Amniotic stem cell (primary cell): Measurements from ENCODE around the gene DDX56.

ENCODE experiments used
- DNase-seq: peaks from one replicate; lab custom pipeline; 2025; lab: John Stamatoyannopoulos, UW

Gene DDX56

GRCh38 chr7:44534501-44534900 lies 39.2 kb downstream of the DDX56 start:
- DNase-seq, result no peak

DNA sequence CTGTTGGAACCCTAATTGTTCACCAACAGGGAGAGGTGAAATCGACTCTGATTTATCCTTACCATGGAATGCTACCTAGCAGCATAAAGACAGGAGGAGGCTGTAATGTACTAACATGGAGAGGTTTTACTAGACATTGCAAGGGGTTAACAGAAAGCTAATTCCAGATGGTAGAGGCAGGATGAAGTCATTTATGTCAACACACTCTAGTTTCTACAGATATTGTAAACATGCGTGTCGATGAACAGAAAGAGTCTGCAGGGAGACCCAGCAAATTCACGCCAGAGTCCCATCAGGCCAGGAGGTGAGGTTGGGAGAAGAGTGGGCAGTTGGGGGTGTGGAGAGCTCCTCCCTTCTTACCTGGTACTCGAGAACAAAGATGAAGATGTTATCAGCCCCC lies 39.6 kb downstream of the DDX56 start:
- no peak for DNase-seq

DNA sequence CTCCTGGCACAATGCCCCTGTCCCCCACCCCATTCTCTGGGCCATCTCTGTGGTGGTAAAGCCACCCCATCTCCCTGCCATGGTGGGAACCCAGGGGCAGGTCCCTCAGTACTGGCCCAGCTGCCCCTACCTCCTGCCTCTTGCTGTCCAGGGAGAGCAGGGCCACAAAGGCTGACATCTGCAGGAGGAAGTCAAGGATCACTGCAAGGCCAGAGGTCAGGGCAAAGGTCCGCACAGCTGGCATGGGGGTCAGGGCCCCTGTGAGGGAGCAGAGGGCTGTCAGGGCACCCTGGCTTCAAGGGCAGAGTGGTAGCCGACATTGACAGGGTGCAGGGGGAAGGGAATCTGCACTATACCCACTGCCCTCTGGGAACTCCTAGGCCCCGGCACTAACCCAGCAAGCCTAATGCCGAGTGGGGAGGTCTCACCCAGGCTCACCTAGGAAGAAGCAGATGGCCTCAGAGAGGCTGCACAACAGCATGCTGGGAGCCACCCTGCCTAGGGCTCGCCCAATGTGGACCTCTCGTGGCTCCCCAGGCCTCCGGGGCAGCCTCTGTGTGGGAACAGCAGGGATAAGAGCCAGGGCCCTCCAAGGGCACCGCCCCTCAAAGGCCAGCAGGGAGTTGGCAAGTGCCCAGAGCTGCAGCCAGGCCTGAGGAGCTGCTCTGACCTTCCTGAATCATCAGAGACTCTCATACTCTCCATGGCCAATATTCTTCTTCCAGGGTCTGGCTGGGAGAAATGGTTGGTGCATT lies 40.2 kb downstream of the DDX56 start:
- no peak for DNase-seq

DNA sequence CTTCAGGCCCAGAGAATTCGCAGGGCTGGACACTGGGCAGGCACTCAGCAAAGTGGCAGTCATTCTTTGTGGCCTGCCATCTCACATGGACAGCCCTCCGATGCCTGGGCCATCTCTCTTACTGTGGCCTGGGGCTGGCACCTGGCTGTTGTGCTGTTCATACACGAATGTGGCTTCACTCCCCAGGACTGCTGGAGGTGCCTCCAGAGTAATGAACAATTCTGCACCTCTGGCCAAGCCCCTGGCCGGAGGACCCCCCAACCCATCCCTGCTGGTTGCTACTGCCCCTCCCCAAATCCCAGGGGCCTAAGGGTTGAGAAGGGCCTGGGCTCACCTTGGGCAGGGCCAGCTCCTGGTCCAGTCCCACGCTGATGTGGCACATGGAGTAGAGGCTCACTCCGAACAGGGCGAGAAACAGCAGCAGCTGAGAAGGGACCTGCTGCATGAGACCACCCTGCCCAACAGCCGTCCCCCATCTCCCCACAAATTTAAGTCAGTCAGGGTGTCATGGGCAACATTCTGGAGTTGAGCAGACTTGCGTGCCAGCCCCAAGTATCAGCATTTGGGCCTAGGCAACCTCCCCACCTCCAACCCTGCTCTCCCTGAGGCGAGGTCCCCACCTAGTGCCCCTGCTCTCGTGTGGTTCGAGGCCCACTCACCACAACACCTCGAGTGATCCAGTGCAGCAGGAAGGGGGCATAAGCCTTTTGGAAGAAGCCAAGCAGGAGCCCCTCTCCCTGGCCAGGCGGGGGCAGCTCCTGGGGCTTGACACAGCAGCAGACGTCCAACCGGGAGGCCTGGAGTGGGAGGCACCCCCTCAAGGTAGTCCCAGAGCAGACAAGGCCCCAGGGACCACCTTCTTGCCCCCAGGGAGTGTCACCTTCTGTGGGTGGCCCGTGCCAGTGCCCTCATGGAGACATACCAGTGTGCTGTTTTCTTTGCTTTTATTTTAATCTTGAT lies 42.0 kb downstream of the DDX56 start:
- no peak for DNase-seq

GRCh38 chr7:44530990-44531389 lies 42.7 kb downstream of the DDX56 start:
- DNase-seq, result no peak

GRCh38 chr7:44524811-44525388 lies 48.8 kb downstream of the DDX56 start:
- DNase-seq, result no peak

DNA sequence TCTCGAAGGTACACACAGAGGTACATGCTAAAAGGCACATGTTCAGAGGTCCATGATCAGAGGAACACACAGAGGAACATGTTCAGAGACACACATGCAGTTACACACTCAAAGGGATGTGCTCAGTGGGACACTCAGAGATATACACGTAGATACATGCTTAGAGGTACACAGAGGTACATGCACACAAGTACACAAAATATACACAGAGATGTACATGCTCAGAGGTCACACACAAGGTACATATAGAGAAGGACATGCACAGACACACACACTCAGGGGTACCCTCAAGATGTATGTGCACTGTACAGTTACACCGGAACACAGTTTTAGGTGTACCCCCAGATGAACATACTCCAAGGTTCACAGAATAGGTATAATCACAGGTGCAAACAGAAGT lies 51.4 kb downstream of the DDX56 start:
- DNase-seq, result no peak

DNA sequence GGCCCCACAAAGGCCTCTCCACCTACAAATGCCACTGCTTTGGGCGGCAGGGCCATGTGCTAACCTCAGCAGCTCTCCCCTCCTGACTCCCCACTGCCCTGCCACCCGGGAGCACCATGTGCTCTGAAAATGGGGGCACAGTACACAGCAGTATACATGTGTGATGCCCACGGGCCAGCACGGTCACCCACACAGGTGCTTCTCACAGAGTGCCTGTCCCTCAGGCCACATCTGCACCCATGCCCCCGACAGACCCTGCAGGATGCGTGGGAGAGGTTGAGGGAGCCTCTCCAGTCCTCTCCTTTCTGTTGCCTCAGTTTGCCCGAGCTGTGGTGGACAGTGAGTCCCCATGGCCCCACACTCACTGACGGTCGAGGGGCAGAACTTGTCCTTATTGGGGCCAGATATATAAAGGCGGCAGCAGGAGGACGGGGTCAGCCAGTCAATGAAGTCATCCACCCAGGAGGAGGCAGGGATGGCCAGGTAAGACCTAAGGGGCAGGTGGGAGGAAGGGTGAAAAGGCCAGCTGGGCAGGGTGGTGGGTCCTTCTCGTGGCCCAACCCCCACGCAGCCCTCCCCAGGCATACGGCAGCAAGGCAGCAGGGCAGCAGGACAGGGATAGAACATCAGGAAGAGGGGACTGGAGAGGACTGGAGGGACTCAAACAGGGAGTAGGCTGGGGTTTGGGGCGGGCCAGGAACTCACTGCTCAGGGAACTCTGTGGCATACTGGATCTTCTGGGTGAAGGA lies 52.2 kb downstream of the DDX56 start:
- no peak for DNase-seq

- no peak for DNase-seq
Observed at GRCh38 chr7:44520574-44520973, 53.1 kb downstream of the DDX56 start.

DNA sequence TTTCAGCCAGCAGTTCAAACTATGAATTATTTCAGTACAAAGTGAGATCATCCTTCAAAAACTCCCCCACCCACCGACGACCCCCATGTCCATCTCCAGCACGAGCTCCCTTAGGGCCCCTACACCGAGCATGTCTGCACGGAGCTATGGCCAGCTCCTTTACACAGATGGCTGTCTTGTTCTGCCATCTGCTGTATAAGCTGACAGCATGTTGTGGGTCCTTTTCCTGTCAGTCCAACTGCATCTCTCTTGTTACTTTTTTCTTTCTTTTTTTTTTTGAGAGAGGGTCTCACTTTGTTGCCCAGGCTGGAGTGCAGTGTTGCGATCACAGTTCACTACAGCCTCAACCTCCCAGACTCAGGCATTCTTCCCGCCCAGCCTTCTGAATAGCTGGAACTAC lies 54.2 kb downstream of the DDX56 start:
- no peak for DNase-seq

- DNase-seq, result no peak
Observed at GRCh38 chr7:44518761-44519160, 54.9 kb downstream of the DDX56 start.

DNA sequence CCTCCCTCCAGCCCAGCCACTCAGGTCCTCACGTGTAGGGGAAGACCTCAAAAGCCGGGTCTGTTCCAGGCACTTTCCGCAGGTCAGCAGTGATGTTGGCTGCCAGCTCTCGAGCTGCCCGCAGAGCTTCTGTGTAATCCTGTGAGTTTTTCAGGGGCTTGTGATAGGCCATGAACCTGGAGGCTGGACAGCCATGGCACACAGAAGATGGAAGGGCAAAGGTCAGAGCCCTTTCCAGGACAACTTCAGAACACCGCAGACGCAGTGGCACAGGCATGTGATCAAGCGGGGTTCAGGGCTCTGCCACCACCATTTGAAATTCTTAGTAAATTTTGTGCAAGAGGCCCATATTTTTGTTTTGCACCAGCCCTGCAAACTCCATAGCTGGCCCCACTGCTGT lies 56.5 kb downstream of the DDX56 start:
- DNase-seq, result no peak
